Spleen (tissue), 11 donors: ENCODE measurements around the gene TMC6. TPM values are rescaled to one million over a fixed set of nuclear protein-coding genes. Genes with fewer than 3 reads are reported as not detected.
"Not testable (repeated sequence)": the region's sequence is repeated elsewhere in the genome, so short reads cannot be mapped to it uniquely, and the experiment has no call there.

ENCODE experiments used
- DNase-seq: peaks from one replicate; pipeline ENCODE4 v3.0.0-alpha.2; 2020
- H3K27ac ChIP-seq, 8 donors: fragments of 200-600 bp; sonication (generic) in 7 of 8; 1 replicate in 4 of 8; 2 replicates in 4 of 8; pipeline versions ENCODE4 v1.5.0 to v1.8.0; 2016 to 2021; ENCODE audit warnings: inconsistent platforms in 4 of 8, mild to moderate bottlenecking in 4 of 8, moderate library complexity in 1 of 8
- H3K27me3 ChIP-seq, 7 donors: fragments of 200-600 bp; sonication (generic) in 6 of 7; replicated peaks in 1 of 7; 1 replicate in 4 of 7; 2 replicates in 3 of 7; pipeline versions ENCODE4 v1.5.0 to v1.8.0; 2016 to 2021; ENCODE audit warnings: inconsistent platforms in 3 of 7, mild to moderate bottlenecking in 1 of 7
- H3K36me3 ChIP-seq, 6 donors: fragments of 200-600 bp; sonication (generic) in 5 of 6; 1 replicate in 4 of 6; 2 replicates in 2 of 6; pipeline versions ENCODE4 v1.5.0 to v1.8.0; 2016 to 2021; ENCODE audit warnings: inconsistent platforms in 2 of 6
- H3K4me1 ChIP-seq, 6 donors: fragments of 200-600 bp; sonication (generic) in 5 of 6; 1 replicate in 3 of 6; 2 replicates in 3 of 6; pipeline versions ENCODE4 v1.5.0 to v1.8.0; 2016 to 2021; ENCODE audit warnings: inconsistent platforms in 3 of 6
- H3K4me3 ChIP-seq, 8 donors: fragments of 200-600 bp; sonication (generic) in 7 of 8; 1 replicate in 4 of 8; 2 replicates in 4 of 8; pipeline versions ENCODE4 v1.5.0 to v1.8.0; 2016 to 2021; ENCODE audit warnings: inconsistent platforms in 4 of 8, mild to moderate bottlenecking in 4 of 8, moderate library complexity in 2 of 8
- H3K9me3 ChIP-seq, 8 donors: fragments of 200-600 bp; sonication (generic) in 7 of 8; 1 replicate in 4 of 8; 2 replicates in 4 of 8; pipeline versions ENCODE4 v1.5.0 to v1.8.0; 2016 to 2021; ENCODE audit warnings: inconsistent platforms in 4 of 8
- CTCF ChIP-seq, 11 experiments: fragments of 200-600 bp in 7 of 11; fragments of 450-650 bp in 4 of 11; sonication (generic) in 4 of 11; IDR thresholded peaks in 8 of 11; conservative IDR thresholded peaks in 3 of 11; 1 replicate in 7 of 11; 2 replicates in 4 of 11; pipeline versions ENCODE4 v1.4.0 to v1.8.0; 2016 to 2021; ENCODE audit warnings: antibody characterized with exemption in 11 of 11, inconsistent platforms in 4 of 11, mild to moderate bottlenecking in 1 of 11
- POLR2A ChIP-seq, 3 donors: fragments of 450-650 bp; IDR thresholded peaks; one replicate each; pipeline ENCODE4 v1.5.1; 2017; ENCODE audit warnings: antibody characterized with exemption in 3 of 3, mild to moderate bottlenecking in 1 of 3
- POLR2AphosphoS5 ChIP-seq, 3 donors: sonication (generic); formaldehyde crosslinking; IDR thresholded peaks; one replicate each; pipeline ENCODE4 v1.5.1; 2017; ENCODE audit warnings: antibody characterized with exemption in 3 of 3
- WGBS, 5 donors: extraction: QIAGEN DNeasy Blood & Tissue Kit in 3 of 5; methylation state at CpG; one replicate each; pipeline versions ENCODE4 v1.1.5 to v1.1.7; 2013 to 2018; 5-methylcytosine and 5-hydroxymethylcytosine counted together
- intact Hi-C: fragments of 100-400 bp; cut with DNase I; formaldehyde crosslinking; loops from one replicate; pipeline ENCODE4 v1.15.0; 2023; ENCODE audit warnings: low total_unique reads
- polyA plus RNA-seq, 3 donors: library from polyadenylated mRNA; stranded (reverse); fragments of 200-250 nt; gene quantifications; one replicate each; pipeline ENCODE4 v1.2.1, GENCODE V29; 2013
- total RNA-seq, 7 donors: library from RNA; depleted of rRNA in 3 of 7; stranded (reverse); fragments of >200 nt in 3 of 7; fragmentation: NEBNext Ultra II Directional in 4 of 7; extraction: Animal tissue kit (Norgen Biotek cat#: 25700) in 4 of 7; gene quantifications; one replicate each; pipeline versions ENCODE4 v1.1.0 to v1.2.1, GENCODE V29; 2016 to 2021
- donor health status: healthy with polysubstance abuse.
- donor health status: DM: no; HTN: no; CAD: no; lungs with moderate emphysema.
- donor health status: DM: no; HTN: no; CAD: no.
- donor health status: Bipolar disorder and iron deficiency.
- donor health status: healthy.
- donor health status: DM: no; HTN: no; CAD: no.
- donor health status: DM: yes; HTN: yes; CAD: no.

Gene TMC6
- total and polyA plus RNA-seq, 10 donors: 132 to 425 (median 260) TPM

GRCh38 chr17:78072961-78073360, 55.6 kb downstream of the TMC6 start:
- 92 to 100% (median 99%) methylated on average over 3 of the region's 3 CpGs for WGBS, 5 donors
- peaks cover 11 to 100% (median 92%) of the 10 kb centered on the region in 6 donors for H3K36me3 ChIP-seq

GRCh38 chr17:78069695-78070094, 58.9 kb downstream of the TMC6 start:
- intact Hi-C loops: no loop called here

More at GRCh38 chr17:78072961-78073360, 55.6 kb downstream of the TMC6 start:
- Histone ChIP-seq H3K4me1 (no peaks in the 10 kb centered on the region), H3K27me3 (no peaks in the 10 kb centered on the region), H3K27ac (no peak overlapping the region), H3K4me3 (no peak overlapping the region), H3K9me3 (no peaks in the 10 kb centered on the region)
- intact Hi-C loops: no loop called here
- DNase-seq: no peak
- TF ChIP-seq CTCF (IDR thresholded peaks at IDR 0.05 in 8 of 11, conservative IDR thresholded peaks at IDR 0.05 in 3 of 11) (no peak), POLR2A (IDR thresholded peaks at IDR 0.05) (no peak), POLR2AphosphoS5 (IDR thresholded peaks at IDR 0.05) (no peak)

GRCh38 chr17:78066976-78067375, 61.6 kb downstream of the TMC6 start:
- intact Hi-C loops, H3K4me3 ChIP-seq, H3K4me1 ChIP-seq, H3K9me3 ChIP-seq, H3K27ac ChIP-seq, DNase-seq, H3K27me3 ChIP-seq: not testable (repeated sequence)
- 87 to 100% (median 95%) methylated on average over 4 of the region's 4 CpGs for WGBS, 5 donors
- peaks cover 0 to 76% (median 46%) of the 10 kb centered on the region in 6 donors for H3K36me3 ChIP-seq

More at GRCh38 chr17:78069695-78070094, 58.9 kb downstream of the TMC6 start:
- H3K27ac ChIP-seq: no peak overlapping the region
- TF ChIP-seq POLR2AphosphoS5 (IDR thresholded peaks at IDR 0.05) (no peak), CTCF (IDR thresholded peaks at IDR 0.05 in 8 of 11, conservative IDR thresholded peaks at IDR 0.05 in 3 of 11) (no peak), POLR2A (IDR thresholded peaks at IDR 0.05) (no peak)
- WGBS, 5 donors: 68 to 77% (median 71%) methylated on average over 4 of the region's 4 CpGs
- no peak for DNase-seq
- no peaks in the 10 kb centered on the region for H3K27me3 ChIP-seq
- no peaks in the 10 kb centered on the region for H3K9me3 ChIP-seq
- H3K4me1 ChIP-seq: no peaks in the 10 kb centered on the region
- no peak overlapping the region for H3K4me3 ChIP-seq
- H3K36me3 ChIP-seq: peaks cover 0 to 100% (median 71%) of the 10 kb centered on the region in 6 donors

- H3K27me3 ChIP-seq: no peaks in the 10 kb centered on the region
- DNase-seq: no peak
- no peak overlapping the region for H3K4me3 ChIP-seq
- 93 to 97% (median 94%) methylated on average over 4 of the region's 4 CpGs for WGBS, 5 donors
- H3K36me3 ChIP-seq: peaks cover 0 to 53% (median 28%) of the 10 kb centered on the region in 6 donors
- TF ChIP-seq CTCF (IDR thresholded peaks at IDR 0.05 in 8 of 11, conservative IDR thresholded peaks at IDR 0.05 in 3 of 11) (no peak), POLR2AphosphoS5 (IDR thresholded peaks at IDR 0.05) (no peak), POLR2A (IDR thresholded peaks at IDR 0.05) (no peak)
- H3K4me1 ChIP-seq: peaks cover 0 to 5% (median 0%) of the 10 kb centered on the region in 6 donors
- no peak overlapping the region for H3K27ac ChIP-seq
- intact Hi-C loops: no loop called here
- no peaks in the 10 kb centered on the region for H3K9me3 ChIP-seq
These were observed 63.8 kb downstream of the TMC6 start for GRCh38 chr17:78064708-78065107.

- Histone ChIP-seq H3K4me3 (no peak overlapping the region), H3K4me1 (peaks cover 0 to 14% (median 4%) of the 10 kb centered on the region in 6 donors), H3K36me3 (peaks cover 0 to 46% (median 18%) of the 10 kb centered on the region in 6 donors), H3K9me3 (no peaks in the 10 kb centered on the region), H3K27ac (no peak overlapping the region), H3K27me3 (no peaks in the 10 kb centered on the region)
- TF ChIP-seq POLR2A (IDR thresholded peaks at IDR 0.05): no peak
- TF ChIP-seq POLR2AphosphoS5 (IDR thresholded peaks at IDR 0.05): no peak
- no peak for TF ChIP-seq CTCF (IDR thresholded peaks at IDR 0.05 in 8 of 11, conservative IDR thresholded peaks at IDR 0.05 in 3 of 11)
- intact Hi-C loops: no loop called here
- no peak for DNase-seq
These were observed 65.1 kb downstream of the TMC6 start for GRCh38 chr17:78063489-78063888.
